ENCODE measurements around the gene CSTF1. TPM values are rescaled to one million over a fixed set of nuclear protein-coding genes. Genes with fewer than 3 reads are reported as not detected.

Gene CSTF1
- total RNA-seq, 2 donors from 2014 or later, result 47.9 to 50.1 TPM

- no peak overlapping the region for H3K4me3 Mint-ChIP-seq
- Histone ChIP-seq H3K36me3 (ENCODE audit: control insufficient read depth, insufficient read depth, low read length) (no peaks in the 10 kb centered on the region), H3K27ac (ENCODE audit: low read depth, low read length) (no peak overlapping the region), H3K9me3 (ENCODE audit: control insufficient read depth, low read length) (no peaks in the 10 kb centered on the region), H3K4me3 (ENCODE audit: low read length) (no peak overlapping the region), H3K27me3 (ENCODE audit: control insufficient read depth, insufficient read depth, low read length, poor library complexity, severe bottlenecking) (no peaks in the 10 kb centered on the region), H3K4me1 (ENCODE audit: control insufficient read depth, insufficient read depth, low read length) (no peaks in the 10 kb centered on the region), H3K9ac (ENCODE audit: extremely low read depth, low read length, poor library complexity, severe bottlenecking) (no peak overlapping the region)
- no peak for TF ChIP-seq CTCF (conservative IDR thresholded peaks at IDR 0.05)
- no peaks in the 10 kb centered on the region for H3K9me3 Mint-ChIP-seq
- H3K27ac Mint-ChIP-seq, result no peak overlapping the region
- peak; percentile 45 for DNase-seq
- H3K36me3 Mint-ChIP-seq (ENCODE audit: low read depth), result no peaks in the 10 kb centered on the region
- peaks cover 11% of the 10 kb centered on the region for H3K27me3 Mint-ChIP-seq (ENCODE audit: insufficient read depth)
- H3K4me1 Mint-ChIP-seq, result peaks cover 6% of the 10 kb centered on the region
- 83 to 88% methylated on average over 23 to 27 of the region's 27 CpGs for WGBS, 2 experiments (ENCODE audit: insufficient coverage in 1 of 2, insufficient read length in 1 of 2)
Measured at GRCh38 chr20:56443654-56444540, 51.5 kb downstream of the CSTF1 start.

- Histone ChIP-seq H3K27ac (ENCODE audit: low read depth, low read length) (no peak overlapping the region), H3K9ac (ENCODE audit: extremely low read depth, low read length, poor library complexity, severe bottlenecking) (no peak overlapping the region), H3K4me1 (ENCODE audit: control insufficient read depth, insufficient read depth, low read length) (no peaks in the 10 kb centered on the region), H3K4me3 (ENCODE audit: low read length) (no peak overlapping the region), H3K27me3 (ENCODE audit: control insufficient read depth, insufficient read depth, low read length, poor library complexity, severe bottlenecking) (no peaks in the 10 kb centered on the region), H3K36me3 (ENCODE audit: control insufficient read depth, insufficient read depth, low read length) (no peaks in the 10 kb centered on the region), H3K9me3 (ENCODE audit: control insufficient read depth, low read length) (no peaks in the 10 kb centered on the region)
- WGBS, 2 experiments (ENCODE audit: insufficient coverage in 1 of 2, insufficient read length in 1 of 2), result 93 to 100% methylated on average over 2 to 3 of the region's 3 CpGs
- peaks cover 6% of the 10 kb centered on the region for H3K4me1 Mint-ChIP-seq
- H3K27ac Mint-ChIP-seq, result no peak overlapping the region
- TF ChIP-seq CTCF (conservative IDR thresholded peaks at IDR 0.05), result no peak
- DNase-seq, result no peak
- no peaks in the 10 kb centered on the region for H3K9me3 Mint-ChIP-seq
- peaks cover 13% of the 10 kb centered on the region for H3K27me3 Mint-ChIP-seq (ENCODE audit: insufficient read depth)
- no peaks in the 10 kb centered on the region for H3K36me3 Mint-ChIP-seq (ENCODE audit: low read depth)
- H3K4me3 Mint-ChIP-seq, result no peak overlapping the region
Measured at GRCh38 chr20:56445130-56445529, 52.7 kb downstream of the CSTF1 start.

- WGBS, 2 experiments (ENCODE audit: insufficient coverage in 1 of 2, insufficient read length in 1 of 2), result 85 to 89% methylated on average over 14 to 16 of the region's 16 CpGs
- Histone ChIP-seq H3K4me1 (ENCODE audit: control insufficient read depth, insufficient read depth, low read length) (no peaks in the 10 kb centered on the region), H3K4me3 (ENCODE audit: low read length) (no peak overlapping the region), H3K36me3 (ENCODE audit: control insufficient read depth, insufficient read depth, low read length) (no peaks in the 10 kb centered on the region), H3K27me3 (ENCODE audit: control insufficient read depth, insufficient read depth, low read length, poor library complexity, severe bottlenecking) (no peaks in the 10 kb centered on the region), H3K9ac (ENCODE audit: extremely low read depth, low read length, poor library complexity, severe bottlenecking) (no peak overlapping the region), H3K27ac (ENCODE audit: low read depth, low read length) (no peak overlapping the region), H3K9me3 (ENCODE audit: control insufficient read depth, low read length) (no peaks in the 10 kb centered on the region)
- H3K9me3 Mint-ChIP-seq, result no peaks in the 10 kb centered on the region
- H3K27me3 Mint-ChIP-seq (ENCODE audit: insufficient read depth), result peaks cover 13% of the 10 kb centered on the region
- TF ChIP-seq CTCF (conservative IDR thresholded peaks at IDR 0.05), result no peak
- no peak overlapping the region for H3K4me3 Mint-ChIP-seq
- H3K27ac Mint-ChIP-seq, result no peak overlapping the region
- H3K36me3 Mint-ChIP-seq (ENCODE audit: low read depth), result no peaks in the 10 kb centered on the region
- peaks cover 6% of the 10 kb centered on the region for H3K4me1 Mint-ChIP-seq
- no peak for DNase-seq
Measured at GRCh38 chr20:56445540-56445939, 53.1 kb downstream of the CSTF1 start.

All from endodermal cell (in vitro differentiated cells).